HG03378 (cell line): ENCODE measurements around the gene LLGL2.
"Not testable (repeated sequence)": the region's sequence is repeated elsewhere in the genome, so short reads cannot be mapped to it uniquely, and the experiment has no call there.

ENCODE experiments used
- ATAC-seq: cut with Tn5 transposase; IDR thresholded peaks from one replicate; pipeline ENCODE4 v1.9.1; 2021; ENCODE audit warnings: mild to moderate bottlenecking, moderate library complexity; ENCODE audit not compliant: unreplicated experiment

The LLGL2 gene

GRCh38 chr17:75524970-75525805 is at the start of gene LLGL2:
Gene LLGL2, plus strand, starts transcription at chr17:75525697. Its CDS starts 17,730 bp downstream, at chr17:75543427.
- peak; percentile 51 for ATAC-seq

DNA sequence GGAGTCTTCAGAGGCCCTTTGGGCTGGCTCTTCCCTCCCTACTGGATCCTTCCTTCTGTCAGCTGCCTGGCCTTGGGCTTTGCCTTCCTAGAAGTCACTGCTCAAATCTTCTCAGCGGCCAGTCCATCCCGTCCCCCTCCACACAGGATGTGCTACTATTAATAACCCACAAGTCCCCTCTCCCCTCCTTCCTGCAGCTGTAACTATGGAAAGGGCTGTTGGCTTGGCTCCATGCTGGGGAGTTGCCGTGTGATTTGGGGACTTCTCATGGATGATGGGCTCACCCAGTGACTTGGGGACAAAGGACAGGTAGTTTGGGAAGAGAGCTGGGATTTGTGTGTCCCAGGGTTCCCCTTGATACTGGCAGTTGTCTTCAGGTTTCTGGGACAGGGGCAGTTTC is 49.6 kb upstream of the LLGL2 start:
- no peak for ATAC-seq

- no peak for ATAC-seq
Measured at GRCh38 chr17:75476271-75476671, 49.2 kb upstream of the LLGL2 start.

DNA sequence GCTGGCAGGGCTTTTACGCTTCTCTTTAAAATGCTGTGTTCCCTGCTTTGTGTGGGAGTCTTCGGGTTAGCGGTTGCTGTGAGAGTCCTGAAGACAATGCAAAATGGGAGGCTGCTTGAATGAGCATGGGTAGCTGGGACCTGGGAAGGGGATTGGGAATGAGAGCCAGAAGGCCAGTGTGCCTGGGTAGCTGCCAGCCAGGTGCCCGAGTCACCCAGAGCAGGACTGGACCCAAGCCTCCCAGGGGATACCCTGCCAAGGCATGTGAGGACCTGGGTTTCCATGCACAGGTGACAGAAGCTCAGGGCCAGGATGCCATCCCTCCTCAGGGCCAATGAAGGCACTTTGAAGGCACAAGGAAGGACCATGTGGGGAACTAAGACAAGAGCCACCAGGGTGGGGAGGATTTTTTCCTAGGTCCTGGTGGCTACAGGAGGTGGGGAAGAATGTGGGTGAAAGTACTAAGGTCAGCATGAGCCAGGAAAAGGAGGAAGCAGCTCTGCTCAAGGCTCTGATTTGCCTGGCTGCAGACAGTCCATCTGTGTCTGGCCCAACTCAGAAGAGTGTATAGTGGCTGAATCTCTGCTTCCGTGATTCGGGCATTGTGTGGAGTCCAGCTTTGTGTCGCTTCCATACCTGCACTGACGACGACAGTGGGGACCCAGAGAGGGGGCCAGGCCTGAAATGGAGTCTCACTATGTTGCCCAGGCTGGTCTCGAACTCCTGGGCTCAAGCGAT is 48.6 kb upstream of the LLGL2 start:
- ATAC-seq: no peak

DNA sequence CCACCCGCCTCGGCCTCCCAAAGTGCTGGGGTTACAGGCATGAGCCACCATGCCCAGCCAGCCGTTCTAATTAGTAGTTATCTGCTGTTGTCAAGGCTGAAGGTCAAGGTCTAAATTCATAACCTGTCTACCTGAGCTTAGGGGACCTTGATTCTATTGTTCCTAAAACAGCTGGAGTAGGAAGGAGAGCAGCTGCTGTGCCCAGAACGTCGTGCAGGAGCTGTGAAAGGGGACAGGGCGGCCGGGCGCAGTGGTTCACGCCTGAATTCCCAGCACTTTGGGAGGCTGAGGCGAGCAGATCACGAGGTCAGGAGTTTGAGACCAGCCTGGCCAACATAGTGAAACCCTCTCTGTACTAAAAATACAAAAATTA is 48.0 kb upstream of the LLGL2 start:
- not testable (repeated sequence) for ATAC-seq

DNA sequence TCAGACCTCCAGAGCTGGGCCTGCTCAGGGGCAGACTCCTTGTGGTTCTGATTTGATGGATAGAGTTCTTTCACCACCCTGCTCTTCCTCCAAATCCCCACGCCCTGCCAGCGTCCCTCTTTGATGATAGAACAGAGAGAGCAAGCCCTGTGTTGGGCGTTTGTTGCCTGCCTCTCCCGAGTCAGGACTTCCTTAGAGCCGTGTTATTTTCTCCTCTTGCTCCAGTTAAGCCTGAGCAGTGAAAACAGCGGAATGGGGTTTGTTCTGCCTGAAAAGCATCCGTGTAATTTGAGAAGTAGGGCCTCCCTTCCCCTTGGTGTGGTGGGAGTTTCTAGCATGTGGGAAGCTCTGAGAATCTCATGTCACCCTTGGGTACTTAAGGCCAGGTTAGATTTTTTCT is 47.0 kb upstream of the LLGL2 start:
- ATAC-seq: no peak

DNA sequence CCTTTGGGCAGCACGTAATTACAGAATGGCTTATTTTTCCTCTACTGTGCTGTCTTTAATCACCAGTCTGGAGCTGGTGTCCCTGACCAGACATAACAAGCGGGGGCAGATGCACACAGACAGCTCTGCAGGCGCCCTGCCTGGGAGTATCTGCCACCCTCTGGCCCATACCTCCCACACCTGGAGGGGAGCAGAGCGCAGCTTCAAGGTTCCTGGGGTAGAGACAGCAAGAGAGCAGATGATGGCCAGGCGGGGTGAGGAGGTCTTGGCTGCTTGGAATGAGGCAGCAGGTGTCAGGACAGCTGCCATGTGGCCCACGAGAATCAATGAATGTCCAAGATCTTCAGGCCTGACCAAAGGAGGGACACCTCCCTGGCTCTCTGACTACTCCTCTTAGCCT is 45.2 kb upstream of the LLGL2 start:
- ATAC-seq: no peak

- no peak for ATAC-seq
Measured at GRCh38 chr17:75481194-75482068, 44.1 kb upstream of the LLGL2 start.

- no peak for ATAC-seq
Measured at GRCh38 chr17:75482098-75482942, 43.2 kb upstream of the LLGL2 start.

DNA sequence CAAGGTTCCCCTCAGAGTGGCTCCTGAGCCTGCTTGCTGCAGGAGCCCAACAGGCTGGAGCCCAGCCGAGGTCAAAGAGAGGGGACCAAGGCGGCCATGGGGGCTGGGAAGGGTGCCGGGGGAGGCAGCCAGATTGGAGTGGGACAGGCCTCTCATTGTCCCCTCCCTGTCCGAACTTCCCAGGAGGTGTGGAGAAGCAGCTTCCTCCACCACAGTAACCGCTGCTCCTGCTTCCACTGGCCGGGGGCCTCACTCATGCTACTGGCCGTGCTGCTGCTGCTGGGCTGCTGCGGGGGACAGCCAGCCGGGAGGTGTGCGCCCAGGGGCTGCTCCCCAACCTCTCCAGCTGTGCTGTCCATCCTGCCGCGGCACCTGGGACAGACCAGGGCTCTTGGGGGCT is 39.8 kb upstream of the LLGL2 start:
- ATAC-seq: no peak

DNA sequence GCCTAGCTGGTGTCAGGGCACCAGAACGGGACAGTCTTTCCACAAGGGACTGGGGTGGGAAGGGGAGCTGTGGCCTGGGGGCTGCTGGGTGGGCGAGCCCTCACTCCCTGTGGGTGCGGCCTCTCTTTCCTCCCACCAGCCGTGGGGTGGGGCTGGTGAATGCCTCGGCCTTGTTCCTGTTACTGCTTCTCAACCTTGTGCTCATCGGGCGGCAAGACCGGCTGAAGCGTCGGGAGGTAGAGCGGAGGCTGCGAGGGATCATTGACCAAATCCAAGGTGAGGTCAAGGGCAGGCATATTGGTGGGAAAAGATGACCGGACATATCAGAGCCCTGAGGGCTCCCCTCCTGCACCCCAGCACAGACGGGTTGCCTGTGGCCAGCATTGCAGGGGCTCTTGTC is 39.3 kb upstream of the LLGL2 start:
- ATAC-seq: no peak

DNA sequence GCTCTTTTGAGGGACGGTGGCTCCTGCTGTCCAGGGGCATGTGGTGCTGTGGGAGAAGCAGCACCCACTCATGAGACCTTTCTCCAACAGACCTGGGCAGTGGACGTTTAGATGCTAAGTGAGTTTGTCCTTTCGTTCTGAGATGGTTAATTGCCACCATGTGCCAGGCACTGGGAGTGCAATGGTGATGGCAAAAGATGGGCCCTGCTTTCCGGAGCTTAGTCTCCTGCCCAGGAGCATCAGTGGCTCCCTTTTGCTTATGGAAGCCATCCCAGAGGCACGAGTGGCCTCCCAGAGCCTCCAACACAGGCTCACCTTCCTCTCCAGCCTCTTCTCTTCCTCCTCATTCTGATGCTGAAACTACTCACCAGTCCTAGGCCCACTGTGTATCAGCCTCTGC is 38.5 kb upstream of the LLGL2 start:
- ATAC-seq: no peak

DNA sequence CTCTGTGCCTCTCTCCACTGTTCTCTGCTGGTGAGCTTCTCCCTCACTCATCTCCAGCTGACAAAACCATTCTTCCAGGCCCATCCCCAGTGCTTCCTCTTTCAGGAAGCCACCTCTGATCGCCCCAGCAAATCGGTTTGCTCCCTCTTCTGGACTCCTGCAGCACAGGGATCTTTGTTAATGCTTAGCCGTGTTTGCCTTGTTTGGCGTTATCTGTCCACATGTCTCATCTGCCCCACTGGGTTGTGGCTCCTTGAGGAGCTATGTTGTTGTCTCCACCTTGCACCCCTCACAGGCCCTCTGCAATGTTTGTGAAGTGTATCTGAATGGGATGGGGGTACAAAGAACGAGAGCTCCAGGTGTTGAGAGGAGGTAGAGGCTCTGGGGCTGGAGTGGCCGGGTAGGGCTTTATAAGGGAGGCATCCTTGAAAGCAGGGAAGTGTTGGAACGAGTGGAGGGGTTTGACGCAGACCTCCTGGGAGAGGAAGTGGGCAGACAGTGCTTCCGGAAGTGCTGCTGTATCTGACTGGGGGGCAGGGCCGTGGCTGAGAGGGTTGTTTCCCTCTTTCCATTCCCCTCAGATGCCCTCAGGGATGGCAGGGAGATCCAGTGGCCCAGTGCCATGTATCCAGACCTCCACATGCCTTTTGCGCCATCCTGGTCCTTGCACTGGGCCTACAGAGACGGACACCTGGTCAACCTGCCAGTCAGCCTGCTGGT is 38.0 kb upstream of the LLGL2 start:
- ATAC-seq: no peak

- ATAC-seq: no peak
Measured at GRCh38 chr17:75488693-75489510, 36.6 kb upstream of the LLGL2 start.

GRCh38 chr17:75489511-75489955 is 36.0 kb upstream of the LLGL2 start:
- ATAC-seq: no peak

DNA sequence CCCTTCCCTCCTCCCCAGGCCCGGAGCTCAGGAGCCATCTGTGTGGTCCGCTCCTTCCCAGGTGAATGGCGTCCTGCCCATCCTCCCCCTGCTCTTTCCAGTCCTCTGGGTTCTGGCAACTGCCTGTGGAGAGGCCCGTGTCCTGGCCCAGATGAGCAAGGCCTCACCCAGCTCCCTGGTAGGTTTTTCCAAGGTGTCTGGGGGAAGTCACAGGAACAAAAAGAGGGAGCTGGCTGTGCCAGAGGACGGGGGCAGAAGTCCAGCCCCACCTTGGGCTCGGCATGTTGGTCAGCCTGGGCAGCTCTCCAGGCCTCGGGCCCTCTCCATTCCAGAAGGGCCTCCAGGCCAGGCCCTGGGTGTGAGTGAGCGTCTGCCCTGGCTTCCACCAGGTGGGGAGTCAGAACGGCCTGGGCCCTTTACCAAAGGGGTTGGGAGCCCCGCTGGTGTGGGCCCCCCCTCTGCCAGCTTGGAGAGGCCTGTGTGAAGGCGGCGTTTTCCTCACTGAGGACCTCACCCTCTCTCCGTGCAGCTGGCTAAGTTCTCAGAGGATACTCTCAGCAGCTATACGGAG is 35.2 kb upstream of the LLGL2 start:
- ATAC-seq: no peak

DNA sequence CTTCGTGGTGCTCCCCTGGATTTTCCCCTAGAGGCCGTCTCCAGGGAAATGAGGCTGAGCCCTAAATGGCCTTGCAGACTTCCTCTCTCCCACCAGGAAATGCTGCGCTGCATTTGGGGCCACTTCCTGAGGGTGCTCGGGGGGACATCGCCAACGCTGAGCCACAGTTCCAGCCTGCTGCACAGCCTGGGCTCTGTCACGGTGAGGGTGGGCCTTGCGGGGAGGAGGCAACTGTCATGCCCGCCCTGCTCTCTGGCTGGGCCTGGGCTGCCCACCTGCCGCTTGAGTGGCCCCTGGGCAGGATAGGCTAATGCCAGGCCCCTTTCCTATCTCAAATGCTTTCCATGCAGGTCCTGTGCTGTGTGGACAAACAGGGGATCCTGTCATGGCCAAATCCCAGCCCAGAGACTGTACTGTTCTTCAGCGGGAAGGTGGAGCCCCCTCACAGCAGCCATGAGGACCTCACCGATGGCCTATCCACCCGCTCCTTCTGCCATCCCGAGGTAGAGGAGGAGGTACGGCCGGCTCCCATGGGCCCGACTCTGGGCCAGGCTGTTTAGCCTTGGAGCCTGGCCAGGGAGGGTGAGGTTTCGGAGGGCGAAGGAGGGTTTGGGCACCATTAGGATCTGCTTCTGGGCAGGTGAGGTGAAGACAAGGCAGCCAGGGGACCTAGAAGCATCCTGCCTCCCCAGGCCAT is 34.4 kb upstream of the LLGL2 start:
- no peak for ATAC-seq

DNA sequence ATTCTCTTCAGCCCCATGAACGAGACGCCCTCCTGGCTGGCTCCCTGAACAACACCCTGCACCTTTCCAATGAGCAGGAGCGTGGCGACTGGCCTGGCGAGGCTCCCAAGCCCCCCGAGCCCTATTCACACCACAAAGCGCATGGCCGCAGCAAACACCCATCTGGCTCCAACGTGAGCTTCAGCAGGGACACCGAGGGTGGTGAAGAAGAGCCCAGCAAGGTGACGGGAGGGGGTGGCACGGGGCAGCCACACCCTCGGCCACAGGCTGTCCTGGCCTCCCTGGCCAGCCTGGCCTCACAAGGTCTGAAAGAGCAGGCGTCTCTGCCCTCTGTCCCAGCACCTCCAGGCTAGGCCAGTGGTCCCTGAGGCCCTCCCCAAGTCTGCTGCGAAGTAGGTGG is 33.8 kb upstream of the LLGL2 start:
- ATAC-seq: no peak
